Neural progenitor cell (in vitro differentiated cells): ENCODE measurements around the gene SHISA5. TPM values are rescaled to one million over a fixed set of nuclear protein-coding genes. Genes with fewer than 3 reads are reported as not detected.
A peak's percentile ranks its signal among the peaks of the same experiment; 100 is the strongest.

Source experiments
- DNase-seq: peaks from one replicate; pipeline ENCODE4 v3.0.0-alpha.2; 2016; ENCODE audit warnings: low spot score
- H2AFZ ChIP-seq: fragments of 200-600 bp; sonication (generic); replicated peaks from 2 replicates; pipeline ENCODE4 v1.6.1; 2016; ENCODE audit warnings: antibody characterized with exemption
- H3F3A ChIP-seq: fragments of 200-600 bp; sonication (generic); 2 replicates; pipeline ENCODE4 v1.6.1; 2016; ENCODE audit warnings: antibody characterized with exemption, low read depth
- H3K27ac ChIP-seq: fragments of 200-600 bp; sonication (generic); 2 replicates; pipeline ENCODE4 v1.5.1; 2016; ENCODE audit warnings: mild to moderate bottlenecking
- H3K27me3 ChIP-seq: fragments of 200-600 bp; sonication (generic); 2 replicates; pipeline ENCODE4 v1.6.1; 2016; ENCODE audit warnings: mild to moderate bottlenecking, moderate library complexity
- H3K36me3 ChIP-seq: fragments of 200-600 bp; sonication (generic); 2 replicates; pipeline ENCODE4 v1.5.1; 2016
- H3K4me1 ChIP-seq: fragments of 200-600 bp; sonication (generic); 2 replicates; pipeline ENCODE4 v1.6.1; 2016; ENCODE audit warnings: mixed run types
- H3K4me2 ChIP-seq: fragments of 200-600 bp; sonication (generic); 2 replicates; pipeline ENCODE4 v1.6.1; 2016
- H3K4me3 ChIP-seq: fragments of 200-600 bp; sonication (generic); 2 replicates; pipeline ENCODE4 v1.5.1; 2016
- H3K79me2 ChIP-seq: fragments of 200-600 bp; sonication (generic); 2 replicates; pipeline ENCODE4 v1.6.1; 2016; ENCODE audit warnings: low read depth
- H3K9ac ChIP-seq: fragments of 200-600 bp; sonication (generic); 2 replicates; pipeline ENCODE4 v1.6.1; 2016
- H3K9me3 ChIP-seq: fragments of 200-600 bp; sonication (generic); 2 replicates; pipeline ENCODE4 v1.5.1; 2016; ENCODE audit warnings: low read depth
- H4K20me1 ChIP-seq: fragments of 200-600 bp; sonication (generic); 2 replicates; pipeline ENCODE4 v1.6.1; 2016; ENCODE audit warnings: low read depth
- H3K27ac Mint-ChIP-seq: 3 replicates; pipeline ENCODE4 v1.8.0; 2021; ENCODE audit warnings: mixed read lengths
- H3K27me3 Mint-ChIP-seq: 2 replicates; pipeline ENCODE4 v1.8.0; 2022; ENCODE audit warnings: low read depth, mild to moderate bottlenecking, inconsistent platforms, moderate library complexity, mixed read lengths; ENCODE audit not compliant: insufficient read depth
- H3K36me3 Mint-ChIP-seq: 3 replicates; pipeline ENCODE4 v1.8.0; 2021; ENCODE audit warnings: mixed read lengths
- H3K4me1 Mint-ChIP-seq: 3 replicates; pipeline ENCODE4 v1.8.0; 2021; ENCODE audit warnings: mixed read lengths
- H3K4me3 Mint-ChIP-seq: 3 replicates; pipeline ENCODE4 v1.8.0; 2021; ENCODE audit warnings: mild to moderate bottlenecking, moderate library complexity, mixed read lengths
- H3K9me3 Mint-ChIP-seq: 3 replicates; pipeline ENCODE4 v1.8.0; 2020; ENCODE audit warnings: mixed read lengths
- CTCF ChIP-seq: fragments of 200-600 bp; sonication (generic); IDR thresholded peaks from 2 replicates; pipeline ENCODE4 v1.5.1; 2017; ENCODE audit warnings: antibody characterized with exemption, mild to moderate bottlenecking
- EZH2 ChIP-seq: fragments of 200-600 bp; sonication (generic); IDR thresholded peaks from 2 replicates; pipeline ENCODE4 v1.6.1; 2017; ENCODE audit warnings: antibody characterized with exemption, mild to moderate bottlenecking, moderate library complexity
- EZH2phosphoT487 ChIP-seq: fragments of 200-600 bp; sonication (generic); IDR thresholded peaks from 2 replicates; pipeline ENCODE4 v1.6.1; 2017; ENCODE audit warnings: antibody characterized with exemption
- total RNA-seq: library from RNA; depleted of rRNA; stranded (reverse); fragments of >200 nt; gene quantifications from 2 replicates; pipeline ENCODE4 v1.2.3, GENCODE V29; 2015; ENCODE audit warnings: low replicate concordance

SHISA5 gene
- total RNA-seq, 1 donor from 2014 or later = 54.8 TPM

- Histone ChIP-seq H3K79me2 (no peaks in the 10 kb centered on the region), H3K4me2 (no peak overlapping the region), H3K4me3 (no peak overlapping the region), H3K27ac (no peak overlapping the region), H2AFZ (no peak overlapping the region), H3K9me3 (no peaks in the 10 kb centered on the region), H3K9ac (no peak overlapping the region), H3K4me1 (peaks cover 15% of the 10 kb centered on the region), H4K20me1 (no peaks in the 10 kb centered on the region), H3K27me3 (no peaks in the 10 kb centered on the region), H3F3A (peaks cover 16% of the 10 kb centered on the region), H3K36me3 (no peaks in the 10 kb centered on the region)
- no peak for TF ChIP-seq EZH2
- TF ChIP-seq CTCF = no peak
- TF ChIP-seq EZH2phosphoT487 = no peak
- DNase-seq = no peak
- H3K9me3 Mint-ChIP-seq = no peaks in the 10 kb centered on the region
- H3K4me3 Mint-ChIP-seq = no peak overlapping the region
- peak overlapping the region; percentile 29 for H3K27ac Mint-ChIP-seq
- H3K4me1 Mint-ChIP-seq = peaks cover 15% of the 10 kb centered on the region
- peaks cover 3% of the 10 kb centered on the region for H3K36me3 Mint-ChIP-seq
- peaks cover 1% of the 10 kb centered on the region for H3K27me3 Mint-ChIP-seq
Observed at GRCh38 chr3:48478626-48479555, 25.1 kb downstream of the SHISA5 start.

- Histone ChIP-seq H2AFZ (no peak overlapping the region), H3K9me3 (no peaks in the 10 kb centered on the region), H3K4me2 (no peak overlapping the region), H3K4me1 (peaks cover 20% of the 10 kb centered on the region), H3K36me3 (no peaks in the 10 kb centered on the region), H3K4me3 (no peak overlapping the region), H3F3A (peaks cover 25% of the 10 kb centered on the region), H3K79me2 (no peaks in the 10 kb centered on the region), H3K27me3 (no peaks in the 10 kb centered on the region), H3K27ac (no peak overlapping the region), H4K20me1 (no peaks in the 10 kb centered on the region), H3K9ac (no peak overlapping the region)
- Mint-ChIP-seq H3K27me3 (no peaks in the 10 kb centered on the region), H3K27ac (peak overlapping the region; percentile 78), H3K4me3 (no peak overlapping the region), H3K36me3 (peaks cover 3% of the 10 kb centered on the region), H3K9me3 (no peaks in the 10 kb centered on the region), H3K4me1 (peaks cover 21% of the 10 kb centered on the region)
- TF ChIP-seq EZH2 (no peak), CTCF (no peak), EZH2phosphoT487 (no peak)
- DNase-seq = no peak
Observed at GRCh38 chr3:48477959-48478520, 25.9 kb downstream of the SHISA5 start.

- Histone ChIP-seq H3K36me3 (no peaks in the 10 kb centered on the region), H3K27me3 (no peaks in the 10 kb centered on the region), H3K9me3 (no peaks in the 10 kb centered on the region), H3K9ac (no peak overlapping the region), H2AFZ (no peak overlapping the region), H3F3A (peaks cover 29% of the 10 kb centered on the region), H3K4me2 (no peak overlapping the region), H4K20me1 (no peaks in the 10 kb centered on the region), H3K4me1 (peaks cover 29% of the 10 kb centered on the region), H3K79me2 (peaks cover 14% of the 10 kb centered on the region), H3K4me3 (no peak overlapping the region), H3K27ac (no peak overlapping the region)
- peaks cover 26% of the 10 kb centered on the region for H3K4me1 Mint-ChIP-seq
- no peak for DNase-seq
- H3K9me3 Mint-ChIP-seq = no peaks in the 10 kb centered on the region
- H3K27ac Mint-ChIP-seq = no peak overlapping the region
- H3K4me3 Mint-ChIP-seq = no peak overlapping the region
- peaks cover 3% of the 10 kb centered on the region for H3K36me3 Mint-ChIP-seq
- H3K27me3 Mint-ChIP-seq = no peaks in the 10 kb centered on the region
- no peak for TF ChIP-seq EZH2phosphoT487
- no peak for TF ChIP-seq CTCF
- TF ChIP-seq EZH2 = no peak
Observed at GRCh38 chr3:48476426-48477053, 27.4 kb downstream of the SHISA5 start.
